GM19328 (cell line): ENCODE results near the gene CAST.
A peak's percentile ranks its signal among the peaks of the same experiment; 100 is the strongest.

Experiments used
- ATAC-seq: cut with Tn5 transposase; IDR thresholded peaks from one replicate; pipeline ENCODE4 v1.9.1; 2021; ENCODE audit warnings: mild to moderate bottlenecking, moderate library complexity; ENCODE audit not compliant: unreplicated experiment

CAST gene

GRCh38 chr5:96671441-96671840 lies 9.3 kb downstream of the CAST start:
- ATAC-seq: no peak

- ATAC-seq: no peak
Measured at GRCh38 chr5:96673127-96673526, 11.0 kb downstream of the CAST start.

GRCh38 chr5:96675882-96676281 lies 13.7 kb downstream of the CAST start:
- no peak for ATAC-seq

GRCh38 chr5:96677496-96677895 lies 15.3 kb downstream of the CAST start:
- no peak for ATAC-seq

- no peak for ATAC-seq
Measured at GRCh38 chr5:96679293-96679692, 17.1 kb downstream of the CAST start.

- ATAC-seq: no peak
Measured at GRCh38 chr5:96680759-96681470, 18.7 kb downstream of the CAST start.

- no peak for ATAC-seq
Measured at GRCh38 chr5:96683392-96683791, 21.2 kb downstream of the CAST start.

GRCh38 chr5:96683810-96684209 lies 21.6 kb downstream of the CAST start:
- ATAC-seq: no peak

- no peak for ATAC-seq
Measured at GRCh38 chr5:96687080-96687479, 24.9 kb downstream of the CAST start.

GRCh38 chr5:96687812-96688453 lies 25.8 kb downstream of the CAST start:
- peak; percentile 90 for ATAC-seq

GRCh38 chr5:96690861-96691260 lies 28.7 kb downstream of the CAST start:
- no peak for ATAC-seq

- ATAC-seq: no peak
Measured at GRCh38 chr5:96691503-96692303, 29.5 kb downstream of the CAST start.

GRCh38 chr5:96692441-96692840 lies 30.3 kb downstream of the CAST start:
- ATAC-seq: no peak

- no peak for ATAC-seq
Measured at GRCh38 chr5:96699186-96699820, 37.1 kb downstream of the CAST start.

- ATAC-seq: peak; percentile 44
Measured at GRCh38 chr5:96702503-96703383, 40.6 kb downstream of the CAST start.

- ATAC-seq: peak; percentile 58
Measured at GRCh38 chr5:96703384-96703920, 41.3 kb downstream of the CAST start.

GRCh38 chr5:96703995-96704394 lies 41.8 kb downstream of the CAST start:
- ATAC-seq: no peak

- no peak for ATAC-seq
Measured at GRCh38 chr5:96706433-96707111, 44.4 kb downstream of the CAST start.

GRCh38 chr5:96708600-96708999 lies 46.4 kb downstream of the CAST start:
- ATAC-seq: no peak
